D721Med (cell line): ENCODE data around the gene GNG7.
"Not testable (repeated sequence)": the region's sequence is repeated elsewhere in the genome, so short reads cannot be mapped to it uniquely, and the experiment has no call there.

Experiments used
- DNase-seq: peaks from one replicate; pipeline ENCODE4 v3.0.0; 2011; ENCODE audit warnings: low spot score; ENCODE audit not compliant: insufficient read length
- FAIRE-seq: peaks from 2 replicates; lab custom pipeline; 2011; peaks lifted over from hg19 to GRCh38; lab: Jason Lieb, UNC
- TF ChIP-seq, protein P1 (sequence below): IDR thresholded peaks from 2 replicates; pipeline ENCODE4 v1.5.1; 2012; ENCODE audit warnings: mild to moderate bottlenecking, control low read depth; ENCODE audit not compliant: insufficient read depth; ENCODE audit errors: missing control alignments

The GNG7 gene

DNA sequence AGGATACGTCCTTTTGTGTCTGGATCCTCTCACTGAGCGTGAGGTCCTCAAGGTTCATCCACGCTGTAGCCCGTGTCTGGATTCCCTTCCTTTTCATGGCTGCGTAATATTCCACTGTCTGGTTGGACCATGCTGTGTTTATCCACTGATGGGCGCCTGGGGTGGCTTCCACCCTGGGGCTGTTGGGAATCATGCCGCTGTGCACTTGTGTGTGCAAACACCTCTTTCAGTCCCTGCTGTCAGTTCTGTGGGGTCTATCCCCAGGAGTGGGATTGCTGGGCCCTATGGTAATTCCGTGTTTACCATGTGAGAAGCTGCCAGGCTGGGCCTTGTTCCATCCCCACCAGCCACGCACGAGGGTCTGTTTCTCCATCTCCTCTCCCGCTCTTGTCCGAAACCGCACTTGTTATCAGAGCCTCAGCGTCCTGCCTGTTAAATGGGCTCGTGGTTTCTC lies 128.0 kb downstream of the GNG7 start:
- FAIRE-seq (no peak), DNase-seq (no peak)
- TF ChIP-seq, protein P1, sequence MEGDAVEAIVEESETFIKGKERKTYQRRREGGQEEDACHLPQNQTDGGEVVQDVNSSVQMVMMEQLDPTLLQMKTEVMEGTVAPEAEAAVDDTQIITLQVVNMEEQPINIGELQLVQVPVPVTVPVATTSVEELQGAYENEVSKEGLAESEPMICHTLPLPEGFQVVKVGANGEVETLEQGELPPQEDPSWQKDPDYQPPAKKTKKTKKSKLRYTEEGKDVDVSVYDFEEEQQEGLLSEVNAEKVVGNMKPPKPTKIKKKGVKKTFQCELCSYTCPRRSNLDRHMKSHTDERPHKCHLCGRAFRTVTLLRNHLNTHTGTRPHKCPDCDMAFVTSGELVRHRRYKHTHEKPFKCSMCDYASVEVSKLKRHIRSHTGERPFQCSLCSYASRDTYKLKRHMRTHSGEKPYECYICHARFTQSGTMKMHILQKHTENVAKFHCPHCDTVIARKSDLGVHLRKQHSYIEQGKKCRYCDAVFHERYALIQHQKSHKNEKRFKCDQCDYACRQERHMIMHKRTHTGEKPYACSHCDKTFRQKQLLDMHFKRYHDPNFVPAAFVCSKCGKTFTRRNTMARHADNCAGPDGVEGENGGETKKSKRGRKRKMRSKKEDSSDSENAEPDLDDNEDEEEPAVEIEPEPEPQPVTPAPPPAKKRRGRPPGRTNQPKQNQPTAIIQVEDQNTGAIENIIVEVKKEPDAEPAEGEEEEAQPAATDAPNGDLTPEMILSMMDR: no peak

DNA sequence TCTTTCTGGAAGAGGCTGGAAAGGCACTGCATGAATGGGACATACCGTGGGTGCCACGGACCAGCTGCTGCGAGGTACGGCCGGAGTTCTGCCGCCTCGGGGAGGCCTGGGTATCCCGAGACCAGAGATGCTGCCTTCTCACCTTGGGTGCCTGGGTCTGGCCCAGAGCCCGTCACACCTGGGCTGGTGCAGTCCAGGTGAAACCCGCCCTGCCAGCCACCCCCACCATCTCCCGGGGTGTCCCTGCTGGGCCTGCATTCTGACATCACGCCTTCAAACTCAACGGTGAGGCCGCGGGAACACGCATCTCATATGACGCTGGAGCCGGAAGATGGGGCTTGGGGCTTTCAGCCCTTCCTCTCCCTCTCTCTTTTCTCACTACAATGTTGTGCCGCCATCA lies 128.6 kb downstream of the GNG7 start:
- TF ChIP-seq, protein P1: no peak
- no peak for FAIRE-seq
- DNase-seq: no peak

DNA sequence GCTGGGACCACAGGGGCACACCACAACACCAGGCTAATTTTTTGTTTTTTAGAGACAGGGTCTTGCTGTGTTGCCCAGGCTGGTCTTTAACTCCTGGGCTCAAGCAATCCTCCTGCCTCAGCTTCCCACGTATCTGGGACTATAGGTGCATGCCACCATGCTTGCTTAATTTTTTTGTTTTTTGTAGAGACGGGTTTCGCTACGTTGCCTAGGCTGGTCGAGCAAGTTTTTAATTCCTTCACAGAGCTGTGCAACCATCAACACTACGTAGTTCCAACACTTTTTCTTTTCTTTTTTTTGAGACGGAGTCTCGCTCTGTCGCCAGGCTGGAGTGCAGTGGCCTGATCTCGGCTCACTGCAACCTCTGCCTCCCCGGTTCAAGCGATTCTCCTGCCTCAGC lies 130.3 kb downstream of the GNG7 start:
- not testable (repeated sequence) for FAIRE-seq, DNase-seq

DNA sequence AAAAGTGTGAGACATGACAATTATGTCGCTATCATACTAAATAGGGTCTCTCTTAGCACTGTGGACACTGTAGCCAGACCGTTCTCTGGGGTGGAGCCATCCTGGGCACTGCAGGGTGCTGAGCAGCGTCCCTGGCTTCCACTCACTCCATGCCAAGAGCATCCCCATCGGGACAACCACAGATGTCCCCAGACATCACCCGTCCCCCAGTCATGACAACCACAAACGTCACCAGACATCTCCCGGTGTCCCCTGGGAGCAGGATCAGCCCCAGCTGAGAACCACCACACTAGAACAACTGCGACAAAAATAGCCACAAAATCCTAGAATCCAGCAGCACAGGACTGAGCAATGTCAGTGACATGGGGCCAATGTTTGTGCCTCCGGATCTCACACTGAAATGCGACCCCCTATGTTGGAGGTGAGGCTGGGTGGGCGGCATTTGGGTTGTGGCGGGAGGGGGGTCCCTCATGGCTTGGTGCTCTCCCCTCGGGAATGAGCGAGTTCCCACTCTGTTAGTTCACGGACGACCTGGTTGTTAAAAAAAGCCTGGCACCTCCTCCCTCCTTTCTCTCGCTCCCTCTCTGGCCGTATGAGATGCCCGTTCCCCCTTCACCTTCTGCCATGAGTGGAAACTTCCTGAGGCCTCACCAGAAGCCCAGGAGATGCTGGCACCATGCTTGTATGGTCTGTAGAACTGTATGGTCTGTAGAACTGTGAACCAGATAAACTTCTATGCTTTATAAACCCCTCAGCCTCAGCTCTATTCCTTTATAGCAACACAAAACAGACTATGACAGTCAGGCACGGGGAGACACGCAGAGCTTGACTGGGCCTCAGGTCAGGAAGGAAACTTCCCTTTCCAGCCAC lies 132.7 kb downstream of the GNG7 start:
- DNase-seq (no peak), FAIRE-seq (no peak)
- TF ChIP-seq, protein P1: no peak

DNA sequence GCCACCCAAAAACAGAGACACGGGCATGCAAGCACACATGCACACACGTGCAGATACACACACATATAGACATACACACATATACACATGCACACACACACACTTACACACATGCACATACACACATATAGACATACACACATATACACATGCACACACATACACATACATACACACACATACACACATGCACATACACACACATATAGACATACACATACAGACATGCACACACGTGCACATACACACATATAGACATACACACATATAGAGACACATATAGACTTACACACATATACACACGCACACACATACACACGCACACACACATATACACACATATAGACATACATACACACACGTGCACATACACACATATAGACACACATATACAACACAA lies 134.5 kb downstream of the GNG7 start:
- no peak for FAIRE-seq
- DNase-seq: no peak
- TF ChIP-seq, protein P1: no peak

DNA sequence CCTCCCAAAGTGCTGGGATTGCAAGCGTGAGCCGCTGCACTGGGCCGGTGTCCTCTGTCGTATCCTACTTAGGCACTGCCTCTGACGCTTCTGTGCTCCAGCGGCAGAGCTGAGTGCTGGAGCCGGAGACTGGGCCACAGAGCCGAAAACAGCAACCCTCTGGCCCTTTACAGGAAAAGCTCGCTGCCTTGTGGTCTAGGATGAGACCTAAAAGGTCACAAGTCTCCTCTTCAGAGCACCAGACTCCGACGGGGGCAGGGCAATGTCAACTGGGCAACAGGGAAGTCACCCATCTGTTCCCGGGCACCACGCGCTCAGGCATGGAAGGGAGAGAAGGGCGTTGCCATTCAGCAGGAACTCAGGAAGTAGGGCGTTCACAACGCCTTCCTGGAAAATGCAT lies 134.9 kb downstream of the GNG7 start:
- TF ChIP-seq, protein P1: no peak
- DNase-seq (no peak), FAIRE-seq (no peak)

DNA sequence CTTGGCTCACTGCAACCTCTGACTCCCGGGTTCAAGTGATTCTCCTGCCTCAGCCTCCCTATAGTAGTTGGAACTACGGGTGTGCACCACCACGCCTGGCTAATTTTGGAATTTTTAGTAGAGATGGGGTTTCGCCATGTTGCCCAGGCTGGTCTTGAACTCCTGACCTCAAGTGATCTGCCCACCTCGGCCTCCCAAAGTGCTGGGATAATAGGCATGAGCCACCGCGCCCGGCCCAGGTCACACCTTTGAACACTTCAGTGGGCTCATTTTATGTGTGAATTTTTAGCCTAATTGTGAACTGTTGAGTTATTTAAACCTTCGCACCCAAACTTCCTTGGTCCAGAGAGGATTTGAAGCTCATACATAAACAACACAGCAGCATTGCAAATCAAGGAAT lies 138.9 kb downstream of the GNG7 start:
- not testable (repeated sequence) for DNase-seq, FAIRE-seq

DNA sequence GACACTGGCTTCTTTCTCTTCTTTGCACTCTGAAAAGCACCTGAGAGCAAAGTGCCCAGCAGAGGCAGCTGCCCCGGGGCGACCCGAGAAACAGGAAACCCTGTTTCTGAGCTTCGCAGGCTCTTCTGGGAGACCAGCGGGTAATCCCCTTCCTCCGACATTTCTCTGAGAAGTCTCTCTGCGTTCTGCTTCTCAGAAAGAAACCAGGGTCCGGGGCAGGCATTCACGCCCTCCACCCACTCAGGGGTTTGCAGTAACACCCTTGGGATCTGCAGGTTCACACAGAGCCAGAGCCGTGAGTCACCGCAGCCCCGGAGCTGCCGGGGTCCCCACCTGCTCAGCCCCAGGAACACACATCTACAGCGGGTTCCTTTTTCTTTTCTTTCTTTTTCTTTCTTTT lies 140.6 kb downstream of the GNG7 start:
- DNase-seq: no peak
- TF ChIP-seq, protein P1: no peak
- FAIRE-seq: no peak
